Hepatocyte (in vitro differentiated cells): ENCODE results near the gene SLC8A2. TPM values are rescaled to one million over a fixed set of nuclear protein-coding genes. Genes with fewer than 3 reads are reported as not detected.
"Not testable (repeated sequence)": the region's sequence is repeated elsewhere in the genome, so short reads cannot be mapped to it uniquely, and the experiment has no call there.

Experiments used
- DNase-seq: peaks from one replicate; pipeline ENCODE4 v3.0.0-alpha.2; 2016; ENCODE audit warnings: low spot score
- H2AFZ ChIP-seq: fragments of 200-600 bp; sonication (generic); 2 replicates; pipeline ENCODE4 v1.6.0; 2016; ENCODE audit warnings: antibody characterized with exemption, mild to moderate bottlenecking
- H3K27ac ChIP-seq: fragments of 200-600 bp; sonication (generic); 2 replicates; pipeline ENCODE4 v1.5.1; 2016; ENCODE audit warnings: mild to moderate bottlenecking
- H3K27me3 ChIP-seq: fragments of 200-600 bp; sonication (generic); 2 replicates; pipeline ENCODE4 v1.6.1; 2016
- H3K36me3 ChIP-seq: fragments of 200-600 bp; sonication (generic); replicated peaks from 2 replicates; pipeline ENCODE4 v1.5.1; 2016; ENCODE audit warnings: low read depth; ENCODE audit not compliant: insufficient read depth
- H3K4me1 ChIP-seq: fragments of 200-600 bp; sonication (generic); 2 replicates; pipeline ENCODE4 v1.5.1; 2016; ENCODE audit warnings: mild to moderate bottlenecking, moderate library complexity; ENCODE audit not compliant: insufficient read depth
- H3K4me2 ChIP-seq: fragments of 200-600 bp; sonication (generic); 2 replicates; pipeline ENCODE4 v1.6.0; 2016
- H3K4me3 ChIP-seq: fragments of 200-600 bp; sonication (generic); 2 replicates; pipeline ENCODE4 v1.5.1; 2016; ENCODE audit warnings: mild to moderate bottlenecking
- H3K79me2 ChIP-seq: fragments of 200-600 bp; sonication (generic); 2 replicates; pipeline ENCODE4 v1.6.0; 2017; ENCODE audit warnings: mild to moderate bottlenecking
- H3K9me2 ChIP-seq: fragments of 200-600 bp; sonication (generic); replicated peaks from 2 replicates; pipeline ENCODE4 v1.6.0; 2017; ENCODE audit warnings: mild to moderate bottlenecking; ENCODE audit not compliant: insufficient read depth
- H3K9me3 ChIP-seq: fragments of 200-600 bp; sonication (generic); 2 replicates; pipeline ENCODE4 v1.5.1; 2016; ENCODE audit warnings: low read depth, mild to moderate bottlenecking
- H4K20me1 ChIP-seq: fragments of 200-600 bp; sonication (generic); 2 replicates; pipeline ENCODE4 v1.6.0; 2016; ENCODE audit warnings: mild to moderate bottlenecking; ENCODE audit not compliant: insufficient read depth, poor library complexity, severe bottlenecking
- EZH2 ChIP-seq: fragments of 200-600 bp; sonication (generic); IDR thresholded peaks from 2 replicates; pipeline ENCODE4 v1.6.1; 2016; ENCODE audit warnings: antibody characterized with exemption, mild to moderate bottlenecking, borderline replicate concordance
- EZH2phosphoT487 ChIP-seq: fragments of 200-600 bp; sonication (generic); IDR thresholded peaks from one replicate; pipeline ENCODE4 v1.6.1; 2018; ENCODE audit warnings: antibody characterized with exemption, mild to moderate bottlenecking, low read depth, moderate library complexity; ENCODE audit not compliant: unreplicated experiment, severe bottlenecking
- WGBS: methylation state at CpG from one replicate; pipeline ENCODE4 v1.1.6; 2016; ENCODE audit warnings: low lambda C conversion rate; ENCODE audit errors: missing lambda C conversion rate; 5-methylcytosine and 5-hydroxymethylcytosine counted together
- polyA plus RNA-seq: library from polyadenylated mRNA; unstranded; fragments of >200 nt; fragmentation: Nextera tagmentation; extraction: Ambion mirVana; gene quantifications from 2 replicates; pipeline ENCODE4 v1.2.1, GENCODE V29; 2016
- total RNA-seq: library from RNA; depleted of rRNA; stranded (reverse); fragments of >200 nt; gene quantifications from 2 replicates; pipeline ENCODE4 v1.2.3, GENCODE V29; 2014
- TF ChIP-seq, protein P1 (sequence below): fragments of 200-600 bp; sonication (generic); IDR thresholded peaks from 2 replicates; pipeline ENCODE4 v1.5.1; 2016; ENCODE audit warnings: antibody characterized with exemption, mild to moderate bottlenecking; ENCODE audit not compliant: poor library complexity

SLC8A2 gene
- total and polyA plus RNA-seq, 2 experiments from 2014 or later: 0.24 to 1.1 TPM

DNA sequence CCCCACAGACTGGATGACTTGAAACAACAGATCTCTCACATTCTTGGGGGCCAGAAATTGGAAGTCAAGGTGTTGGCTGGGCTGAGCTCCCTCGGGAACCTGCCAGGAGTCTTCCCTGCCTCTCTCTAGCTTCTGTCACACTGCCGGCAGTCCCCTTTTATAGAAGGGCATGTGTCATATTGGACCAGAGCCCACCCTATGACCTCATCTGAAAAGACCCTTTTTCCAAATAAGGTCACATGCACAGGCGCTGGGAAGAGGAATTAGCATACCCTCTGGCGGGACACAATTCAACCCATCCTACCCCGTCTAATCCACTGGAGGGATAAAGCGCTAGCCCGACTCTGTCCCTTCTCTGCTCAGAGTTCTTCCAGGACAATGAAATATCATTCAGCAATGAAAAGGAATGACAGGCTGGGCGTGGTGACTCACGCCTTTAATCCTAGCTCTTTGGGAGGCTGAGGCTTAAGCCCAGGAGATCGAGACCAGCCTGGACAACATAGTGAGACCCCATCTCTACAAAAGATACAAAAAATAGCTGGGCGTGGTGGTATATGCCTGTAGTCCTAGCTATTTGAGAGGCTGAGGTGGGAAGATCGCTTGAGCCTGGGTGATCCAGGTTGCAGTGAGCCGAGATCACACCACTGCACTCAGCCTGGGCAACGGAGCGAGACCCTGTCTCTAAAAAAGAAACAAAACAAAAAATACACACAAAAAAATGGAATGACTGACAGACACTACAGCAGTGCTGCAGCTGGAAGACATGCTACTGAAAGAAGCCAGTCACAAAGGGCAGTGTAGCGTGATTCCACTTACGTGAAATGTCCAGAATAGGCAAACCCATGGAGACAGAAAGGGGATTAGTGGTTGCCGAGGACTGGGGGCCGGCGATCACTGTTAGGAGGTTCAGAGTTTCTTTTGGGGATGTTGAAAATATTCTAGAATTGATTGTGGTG, 80.9 kb downstream of the SLC8A2 start:
- Histone ChIP-seq H3K27ac (no peak overlapping the region), H3K36me3 (no peaks in the 10 kb centered on the region), H3K4me3 (no peak overlapping the region), H2AFZ (no peak overlapping the region), H3K27me3 (no peaks in the 10 kb centered on the region), H3K9me2 (no peaks in the 10 kb centered on the region), H3K9me3 (no peaks in the 10 kb centered on the region), H3K4me2 (no peak overlapping the region), H4K20me1 (no peaks in the 10 kb centered on the region), H3K4me1 (no peaks in the 10 kb centered on the region), H3K79me2 (no peaks in the 10 kb centered on the region)
- TF ChIP-seq EZH2: no peak
- TF ChIP-seq EZH2phosphoT487: no peak
- TF ChIP-seq, protein P1, sequence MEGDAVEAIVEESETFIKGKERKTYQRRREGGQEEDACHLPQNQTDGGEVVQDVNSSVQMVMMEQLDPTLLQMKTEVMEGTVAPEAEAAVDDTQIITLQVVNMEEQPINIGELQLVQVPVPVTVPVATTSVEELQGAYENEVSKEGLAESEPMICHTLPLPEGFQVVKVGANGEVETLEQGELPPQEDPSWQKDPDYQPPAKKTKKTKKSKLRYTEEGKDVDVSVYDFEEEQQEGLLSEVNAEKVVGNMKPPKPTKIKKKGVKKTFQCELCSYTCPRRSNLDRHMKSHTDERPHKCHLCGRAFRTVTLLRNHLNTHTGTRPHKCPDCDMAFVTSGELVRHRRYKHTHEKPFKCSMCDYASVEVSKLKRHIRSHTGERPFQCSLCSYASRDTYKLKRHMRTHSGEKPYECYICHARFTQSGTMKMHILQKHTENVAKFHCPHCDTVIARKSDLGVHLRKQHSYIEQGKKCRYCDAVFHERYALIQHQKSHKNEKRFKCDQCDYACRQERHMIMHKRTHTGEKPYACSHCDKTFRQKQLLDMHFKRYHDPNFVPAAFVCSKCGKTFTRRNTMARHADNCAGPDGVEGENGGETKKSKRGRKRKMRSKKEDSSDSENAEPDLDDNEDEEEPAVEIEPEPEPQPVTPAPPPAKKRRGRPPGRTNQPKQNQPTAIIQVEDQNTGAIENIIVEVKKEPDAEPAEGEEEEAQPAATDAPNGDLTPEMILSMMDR: no peak
- no peak for DNase-seq
- 87% methylated on average over 20 of the region's 20 CpGs for WGBS

DNA sequence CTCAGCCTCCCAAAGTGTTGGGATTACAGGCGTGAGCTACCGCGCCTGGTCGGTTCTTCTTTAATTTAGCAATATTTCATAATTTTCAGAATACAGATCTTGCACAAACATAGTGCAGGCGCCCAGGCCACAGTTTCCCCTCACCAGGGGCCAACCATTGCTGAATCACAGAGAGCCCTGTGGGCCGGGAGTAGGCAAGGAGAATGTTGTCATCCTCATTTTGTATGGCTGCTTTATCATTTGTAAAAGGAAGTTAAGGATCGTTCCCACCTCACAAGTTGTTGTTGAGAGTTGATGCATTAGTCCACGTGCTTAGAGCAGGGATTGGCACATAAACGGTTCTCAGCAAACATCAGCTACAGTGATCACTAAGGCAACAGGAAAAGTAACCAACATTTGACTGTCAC, 82.5 kb downstream of the SLC8A2 start:
- Histone ChIP-seq H3K9me3 (no peaks in the 10 kb centered on the region), H3K4me2 (no peak overlapping the region), H4K20me1 (no peaks in the 10 kb centered on the region), H3K9me2 (no peaks in the 10 kb centered on the region), H3K4me1 (no peaks in the 10 kb centered on the region), H3K27ac (no peak overlapping the region), H3K4me3 (no peak overlapping the region), H3K27me3 (no peaks in the 10 kb centered on the region), H2AFZ (no peak overlapping the region), H3K79me2 (no peaks in the 10 kb centered on the region), H3K36me3 (no peaks in the 10 kb centered on the region)
- no peak for DNase-seq
- 71% methylated on average over 9 of the region's 9 CpGs for WGBS
- TF ChIP-seq EZH2phosphoT487: no peak
- TF ChIP-seq, protein P1: no peak

- H3K27ac ChIP-seq, H3K9me3 ChIP-seq, H3K36me3 ChIP-seq, H3K4me1 ChIP-seq, H4K20me1 ChIP-seq, H3K4me2 ChIP-seq, DNase-seq, H3K4me3 ChIP-seq, H3K79me2 ChIP-seq, H2AFZ ChIP-seq, H3K27me3 ChIP-seq, H3K9me2 ChIP-seq: not testable (repeated sequence)
- WGBS: 91% methylated on average over 5 of the region's 5 CpGs
Observed at GRCh38 chr19:47388721-47389120, 83.0 kb downstream of the SLC8A2 start.

GRCh38 chr19:47387623-47388022, 84.1 kb downstream of the SLC8A2 start:
- not testable (repeated sequence) for H3K4me3 ChIP-seq, H3K4me1 ChIP-seq, H3K36me3 ChIP-seq, H3K27ac ChIP-seq, H3K9me2 ChIP-seq, H3K4me2 ChIP-seq, H3K27me3 ChIP-seq, H4K20me1 ChIP-seq, H2AFZ ChIP-seq, DNase-seq, H3K9me3 ChIP-seq, H3K79me2 ChIP-seq
- WGBS: 94% methylated on average over 3 of the region's 3 CpGs

GRCh38 chr19:47386582-47386981, 85.1 kb downstream of the SLC8A2 start:
- H3K4me1 ChIP-seq, H2AFZ ChIP-seq, H3K36me3 ChIP-seq, H4K20me1 ChIP-seq, DNase-seq, H3K79me2 ChIP-seq, H3K9me3 ChIP-seq, H3K27me3 ChIP-seq, H3K4me2 ChIP-seq, H3K4me3 ChIP-seq, H3K27ac ChIP-seq, H3K9me2 ChIP-seq: not testable (repeated sequence)
- 89% methylated on average over 10 of the region's 12 CpGs for WGBS

DNA sequence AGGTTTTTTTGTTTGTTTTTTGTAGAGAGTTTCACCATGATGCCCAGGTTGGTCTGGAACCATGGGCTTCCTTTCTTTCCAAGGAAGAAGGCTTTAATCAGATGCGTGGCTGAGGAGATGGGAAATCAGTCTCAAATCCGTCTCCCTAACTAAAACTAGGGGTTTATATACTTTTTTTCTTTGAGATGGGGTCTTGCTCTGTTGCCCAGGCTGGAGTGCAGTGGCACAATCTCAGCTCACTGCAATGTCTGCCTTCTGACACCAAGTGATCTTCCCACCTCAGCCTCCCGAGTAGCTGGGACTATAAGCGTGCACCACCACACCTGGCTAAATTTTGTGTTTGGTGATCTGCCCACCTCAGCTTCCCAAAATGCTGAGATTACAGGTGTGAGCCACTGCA, 87.2 kb downstream of the SLC8A2 start:
- H3K4me1 ChIP-seq, H3K27me3 ChIP-seq, H3K79me2 ChIP-seq, DNase-seq, H4K20me1 ChIP-seq, H2AFZ ChIP-seq, H3K4me2 ChIP-seq, H3K27ac ChIP-seq, H3K9me3 ChIP-seq, H3K36me3 ChIP-seq, H3K9me2 ChIP-seq, H3K4me3 ChIP-seq: not testable (repeated sequence)
- 93% methylated on average over 4 of the region's 4 CpGs for WGBS

GRCh38 chr19:47383890-47384289, 87.8 kb downstream of the SLC8A2 start:
- not testable (repeated sequence) for H3K4me2 ChIP-seq, H3K27ac ChIP-seq, H3K9me3 ChIP-seq

More at GRCh38 chr19:47383890-47384289, 87.8 kb downstream of the SLC8A2 start:
- not testable (repeated sequence) for DNase-seq, H3K4me1 ChIP-seq, H3K27me3 ChIP-seq, H3K79me2 ChIP-seq, H3K9me2 ChIP-seq, H3K4me3 ChIP-seq, H2AFZ ChIP-seq, H3K36me3 ChIP-seq, H4K20me1 ChIP-seq
- 93% methylated on average over 5 of the region's 5 CpGs for WGBS
